Cerebellar cortex (tissue), 1 donor: ENCODE measurements around the gene LMAN1L.

Experiments
- DNase-seq: peaks from one replicate; pipeline ENCODE4 v3.0.0-alpha.2; 2015; ENCODE audit warnings: low spot score

Gene LMAN1L

DNA sequence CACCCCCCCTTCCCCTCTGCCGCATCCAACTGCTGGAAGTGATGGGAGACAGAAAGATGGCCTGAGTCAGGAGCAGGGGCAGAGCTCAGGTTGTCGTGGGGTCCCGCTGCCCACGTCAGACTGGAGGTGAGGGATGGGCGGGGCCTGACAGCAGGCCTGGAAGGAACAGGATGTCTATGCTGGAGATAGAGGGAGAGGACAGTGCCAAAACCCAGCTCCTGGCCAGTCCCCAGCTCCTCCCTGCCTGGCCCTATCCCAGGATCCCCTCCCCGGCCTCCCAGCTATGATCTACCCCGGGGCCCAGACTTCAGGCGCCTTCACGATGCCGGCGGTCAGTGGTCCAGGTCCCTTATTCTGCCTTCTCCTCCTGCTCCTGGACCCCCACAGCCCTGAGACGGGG, at the start of gene LMAN1L:
TSS of gene LMAN1L (plus strand) at position 303 of the 400 bp plus-strand sequence. CDS start at position 323, 20 bp downstream.
- DNase-seq, result peak; percentile 83

DNA sequence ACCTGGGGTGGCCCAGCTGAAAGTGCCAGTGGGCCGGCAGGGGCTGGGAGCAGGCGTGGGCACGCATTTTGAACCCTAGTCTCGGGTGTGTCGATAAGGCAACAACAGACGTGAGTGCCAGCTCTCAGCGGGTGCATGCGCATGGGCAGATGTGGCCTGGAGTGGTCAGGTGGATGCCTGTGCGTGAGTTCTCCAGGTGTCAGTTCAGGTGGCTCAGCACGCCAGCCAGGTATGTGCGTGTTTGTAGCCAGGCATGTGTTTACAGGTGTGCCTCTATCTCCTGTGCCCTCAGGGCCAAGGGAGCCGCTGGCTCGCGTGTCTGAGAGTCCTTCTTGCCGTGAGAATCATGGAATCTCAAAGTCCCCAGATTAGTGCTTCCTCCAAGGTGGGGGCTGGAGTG, 49.2 kb upstream of the LMAN1L start:
- DNase-seq, result no peak

DNA sequence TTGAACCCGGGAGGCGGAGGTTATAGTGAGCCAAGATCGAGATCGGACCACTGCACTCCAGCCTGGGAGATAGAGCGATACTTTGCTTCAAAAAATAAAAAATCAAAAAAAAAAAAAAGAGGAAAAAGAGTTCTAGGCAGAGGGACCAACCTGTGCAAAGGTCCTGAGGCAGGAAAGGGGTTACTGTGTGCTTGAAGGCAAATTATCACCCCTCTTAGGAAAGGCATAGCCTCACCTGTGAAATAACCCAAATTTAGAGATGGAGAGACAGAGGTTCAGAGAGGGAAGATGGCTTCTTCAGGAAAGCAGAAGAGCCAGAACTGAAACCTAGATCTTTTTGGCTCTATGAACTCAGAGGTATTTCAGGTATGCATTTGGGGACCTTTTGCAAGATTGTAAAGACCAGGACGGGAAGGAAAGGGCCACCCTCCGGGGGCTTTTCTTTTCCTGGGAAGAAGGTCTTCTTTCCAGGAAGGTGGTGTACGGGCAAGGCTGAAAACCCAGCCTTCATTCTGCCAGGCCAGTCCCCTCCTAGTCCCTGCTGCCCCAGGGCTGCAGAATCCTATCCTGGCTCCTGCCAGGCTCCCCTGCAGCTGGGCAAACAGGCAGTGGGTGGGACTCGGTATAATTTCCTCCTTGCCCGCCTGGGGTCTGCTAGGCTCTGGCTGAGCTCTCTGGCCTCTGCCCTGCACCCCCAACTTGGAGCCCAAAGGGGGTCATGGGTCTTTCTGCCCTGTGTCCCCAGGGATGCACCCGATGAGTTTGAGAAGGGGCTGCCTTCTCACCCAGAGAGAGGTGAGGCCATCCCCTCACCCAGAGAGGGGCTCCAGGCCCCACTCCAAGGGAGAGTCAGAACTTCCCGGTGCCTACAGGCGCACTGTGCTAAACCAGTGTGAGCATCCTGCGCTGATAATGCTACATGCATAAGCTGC, 45.2 kb upstream of the LMAN1L start:
- no peak for DNase-seq

- DNase-seq, result no peak
Measured at GRCh38 chr15:74768099-74768770, 44.4 kb upstream of the LMAN1L start.

GRCh38 chr15:74768771-74769342, 43.8 kb upstream of the LMAN1L start:
- DNase-seq, result peak; percentile 70

- no peak for DNase-seq
Measured at GRCh38 chr15:74769463-74770025, 43.1 kb upstream of the LMAN1L start.

DNA sequence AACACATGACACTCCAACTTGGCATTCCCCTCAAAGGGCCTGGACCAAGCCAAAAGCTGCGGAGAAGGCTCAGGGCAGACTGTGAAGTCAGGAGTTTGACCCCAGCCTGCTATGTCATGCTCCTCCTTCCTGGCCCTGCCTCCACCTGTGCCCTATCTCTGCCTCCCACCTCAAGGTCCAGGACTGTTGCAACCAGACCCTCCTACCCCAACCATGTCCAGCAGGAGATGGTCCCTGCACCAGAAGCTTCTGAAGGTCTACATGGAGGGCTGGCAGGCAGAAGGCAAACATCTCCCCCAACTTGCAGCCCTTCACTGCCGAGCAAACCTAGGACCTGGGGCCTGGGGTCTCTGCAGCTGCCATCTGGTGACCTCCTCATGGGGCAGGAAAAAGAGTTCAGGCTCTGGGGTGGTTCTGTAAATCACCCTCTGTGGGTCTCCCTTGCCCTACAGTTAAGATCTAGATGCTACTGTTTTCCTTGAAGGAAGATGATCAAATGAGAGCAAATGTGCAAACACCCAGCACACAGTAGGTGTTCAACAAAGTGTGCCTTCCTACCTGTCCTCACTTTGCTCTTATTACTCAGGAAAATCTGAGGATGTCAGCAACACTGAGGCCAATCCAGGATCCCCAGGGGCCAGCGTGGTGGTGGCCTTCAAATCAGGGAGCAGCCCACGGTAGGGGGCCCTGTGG, 42.3 kb upstream of the LMAN1L start:
- DNase-seq, result no peak

- DNase-seq, result no peak
Measured at GRCh38 chr15:74773329-74773728, 39.3 kb upstream of the LMAN1L start.

- DNase-seq, result no peak
Measured at GRCh38 chr15:74773731-74774252, 38.8 kb upstream of the LMAN1L start.

DNA sequence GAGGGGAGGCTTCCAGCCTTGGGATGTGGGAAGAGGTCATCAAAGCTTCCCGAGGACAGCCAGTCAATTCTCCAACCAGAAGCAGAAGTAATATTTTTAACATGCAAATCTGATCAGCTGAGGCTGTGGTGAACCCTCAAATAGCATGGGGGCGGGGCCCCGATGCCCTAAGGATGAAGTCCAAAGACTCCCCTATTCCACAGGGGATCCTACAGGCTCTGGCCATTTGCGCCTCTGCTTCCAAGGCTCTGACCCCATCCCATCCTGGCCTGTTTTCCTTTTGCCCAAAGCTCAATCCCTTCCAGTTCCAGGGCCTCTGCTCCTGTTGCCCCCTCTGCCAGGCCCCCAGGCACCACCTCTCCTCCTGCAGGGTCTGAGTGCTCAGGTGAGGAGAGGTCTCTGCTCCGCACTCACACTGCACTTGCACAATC, 37.5 kb upstream of the LMAN1L start:
- no peak for DNase-seq

- DNase-seq, result no peak
Measured at GRCh38 chr15:74775894-74776293, 36.7 kb upstream of the LMAN1L start.

DNA sequence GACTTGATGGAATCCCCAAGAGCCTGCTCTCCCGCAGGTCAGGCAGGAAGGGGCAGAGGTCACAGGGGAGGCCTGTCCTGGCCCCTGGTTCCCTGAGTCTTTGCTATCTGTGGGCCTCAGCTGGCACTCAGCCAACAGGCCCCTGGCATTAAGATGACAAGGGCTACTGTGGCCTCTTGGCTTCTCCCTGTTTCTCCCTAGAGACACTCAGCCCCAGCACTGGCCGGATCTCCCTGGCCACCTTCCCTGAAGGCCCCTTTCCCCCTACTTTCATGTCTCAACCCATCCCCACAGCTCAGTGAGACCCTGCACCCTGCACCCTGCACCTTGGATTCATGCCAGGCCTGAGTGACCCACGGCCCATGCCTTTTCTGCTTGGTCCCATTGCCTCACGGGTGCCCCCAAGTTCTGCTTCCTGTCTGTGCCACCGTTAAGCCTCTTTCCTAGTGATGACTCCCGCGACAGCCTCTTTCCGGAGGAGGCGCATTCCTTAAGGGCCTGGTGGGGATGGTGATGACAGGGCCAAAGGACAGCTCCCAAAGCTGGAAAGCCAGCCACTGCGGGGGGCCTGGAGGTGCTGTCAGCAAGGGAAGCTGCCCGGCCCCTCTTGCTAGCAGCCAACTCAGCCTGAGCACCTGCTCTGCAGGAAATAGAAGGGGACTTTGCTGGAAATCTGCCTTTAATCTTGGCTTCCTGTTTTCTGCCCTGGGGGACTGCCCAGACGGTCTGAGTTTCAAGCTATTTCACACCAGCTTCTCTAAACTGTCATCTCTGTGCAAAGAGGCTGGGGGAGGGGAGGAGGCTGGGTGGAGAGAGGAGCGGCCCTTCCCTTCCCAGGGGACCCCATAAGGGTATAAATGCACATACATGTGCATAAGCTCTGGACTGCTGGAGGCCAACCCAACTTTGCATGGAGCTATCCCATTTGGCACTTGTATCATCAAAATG, 35.5 kb upstream of the LMAN1L start:
- no peak for DNase-seq

GRCh38 chr15:74777769-74778598, 34.7 kb upstream of the LMAN1L start:
- DNase-seq, result no peak

GRCh38 chr15:74778599-74778970, 34.0 kb upstream of the LMAN1L start:
- DNase-seq, result no peak

DNA sequence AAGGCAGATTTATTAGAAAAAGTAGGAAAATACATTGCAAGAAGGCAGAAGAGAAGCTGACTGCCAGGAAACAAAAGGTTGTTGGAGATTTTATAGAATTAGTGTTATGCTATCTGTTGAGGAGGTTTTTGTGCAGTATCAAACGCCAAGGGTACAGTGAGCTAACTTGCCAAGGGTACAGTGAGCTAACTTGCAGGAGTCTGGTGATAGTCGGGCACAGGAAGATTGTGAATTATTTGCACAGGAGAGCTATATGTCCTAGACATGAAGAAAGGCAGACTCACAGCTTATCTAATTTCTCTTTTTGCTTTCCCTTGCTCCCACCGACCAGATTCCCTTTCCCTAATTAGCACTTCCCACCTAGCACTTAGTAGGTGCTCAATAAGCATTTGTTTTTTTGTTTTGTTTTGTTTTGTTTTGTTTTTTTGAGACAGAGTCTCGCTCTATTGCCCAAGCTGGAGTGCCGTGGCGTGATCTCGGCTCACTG, 33.4 kb upstream of the LMAN1L start:
- DNase-seq, result no peak

GRCh38 chr15:74780523-74781430, 31.9 kb upstream of the LMAN1L start:
- no peak for DNase-seq

DNA sequence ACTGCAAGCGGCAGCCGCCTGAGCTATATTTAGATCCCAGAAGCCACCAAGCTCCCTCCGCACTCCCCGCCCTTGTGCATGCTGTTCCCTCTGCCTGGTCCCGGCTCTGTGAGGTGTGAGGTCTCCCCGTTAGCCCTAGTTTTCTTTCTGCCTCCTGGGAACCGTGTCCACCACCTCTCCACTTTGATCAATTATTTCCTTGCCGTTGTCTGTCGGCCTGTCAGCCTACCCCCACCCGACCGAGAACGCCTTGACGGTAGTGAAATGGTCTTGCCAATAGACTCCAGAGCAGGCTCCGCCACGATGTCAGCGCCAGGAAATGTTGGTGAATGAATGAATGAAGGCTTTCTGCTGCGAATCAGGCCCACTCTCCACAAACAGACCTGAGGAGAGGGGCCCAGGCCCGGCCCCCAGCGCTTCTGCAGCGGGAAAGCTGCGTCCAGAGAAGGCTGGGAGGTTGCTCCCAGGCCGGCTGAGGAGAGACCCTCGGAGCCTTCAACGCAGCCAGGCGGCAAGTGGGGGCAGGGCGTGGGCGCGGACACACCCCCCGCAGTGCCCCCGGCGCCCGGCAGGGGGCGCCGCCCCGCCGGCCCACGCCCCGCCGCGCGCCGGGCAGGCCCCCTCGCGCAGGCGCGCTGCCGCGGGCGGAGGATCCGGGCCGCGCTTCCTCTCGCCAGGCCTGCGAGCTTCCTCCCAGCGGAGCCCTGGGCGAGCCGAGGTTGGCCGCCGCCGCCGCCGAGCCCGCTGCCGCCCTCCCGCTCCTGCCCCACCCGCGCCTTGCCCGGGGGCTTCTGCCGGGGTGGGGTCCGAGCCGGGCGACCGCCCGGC, 31.0 kb upstream of the LMAN1L start, which contains the start of gene CSK:
TSS of gene CSK (plus strand) at position 650 of the 828 bp plus-strand sequence. CDS start 16,218 bp downstream, outside the sequence.
- no peak for DNase-seq
